Amniotic stem cell (primary cell): Measurements from ENCODE around the gene TMEM129.

ENCODE experiments used
- DNase-seq: peaks from one replicate; lab custom pipeline; 2025; lab: John Stamatoyannopoulos, UW

TMEM129 gene

GRCh38 chr4:1668488-1668840, 52.7 kb downstream of the TMEM129 start:
- DNase-seq: no peak

- no peak for DNase-seq
Observed at GRCh38 chr4:1667273-1667672, 53.9 kb downstream of the TMEM129 start.

GRCh38 chr4:1666391-1666790, 54.7 kb downstream of the TMEM129 start:
- no peak for DNase-seq
